HepG2 (cell line): ENCODE results near the gene RPS6KA5. TPM values are rescaled to one million over a fixed set of nuclear protein-coding genes. Genes with fewer than 3 reads are reported as not detected.

Experiments used
- CEBPG ChIP-seq: IDR thresholded peaks from 2 replicates; pipeline ENCODE4 v1.6.1; 2016
- HDAC2 ChIP-seq: sonication (generic); formaldehyde crosslinking; IDR thresholded peaks from 2 replicates; pipeline ENCODE4 v1.4.0; 2020; ENCODE audit warnings: missing genetic modification reagents
- PHF5A ChIP-seq: IDR thresholded peaks from one replicate; pipeline ENCODE4 v1.6.1; 2018; ENCODE audit warnings: low read depth, missing genetic modification reagents; ENCODE audit not compliant: unreplicated experiment
- PLRG1 ChIP-seq: fragments of 450-650 bp; conservative IDR thresholded peaks from 2 replicates; pipeline ENCODE4 v1.6.1; 2016
- RELA ChIP-seq: sonication (generic); formaldehyde crosslinking; IDR thresholded peaks from 2 replicates; pipeline ENCODE4 v1.4.0; 2020; ENCODE audit warnings: missing genetic modification reagents
- RORA ChIP-seq: sonication (generic); formaldehyde crosslinking; IDR thresholded peaks from 2 replicates; pipeline ENCODE4 v1.5.0; 2020; ENCODE audit warnings: mild to moderate bottlenecking, missing genetic modification reagents, moderate library complexity
- SAFB2 ChIP-seq: sonication (generic); formaldehyde crosslinking; IDR thresholded peaks from 2 replicates; pipeline ENCODE4 v1.5.1; 2020; ENCODE audit warnings: missing genetic modification reagents, low read depth, mild to moderate bottlenecking, borderline replicate concordance
- SOX6 ChIP-seq, 2 experiments: fragments of 450-650 bp in 1 of 2; sonication (generic) in 1 of 2; formaldehyde crosslinking in 1 of 2; IDR thresholded peaks; 2 replicates each; pipeline versions ENCODE4 v1.4.0 to v1.6.1; 2017 to 2020; ENCODE audit warnings: antibody characterized with exemption in 1 of 2, mild to moderate bottlenecking in 1 of 2, missing genetic modification reagents in 1 of 2
- TSC22D2 ChIP-seq: sonication (generic); formaldehyde crosslinking; IDR thresholded peaks from 2 replicates; pipeline ENCODE4 v1.5.1; 2020; ENCODE audit warnings: missing genetic modification reagents, mild to moderate bottlenecking, borderline replicate concordance
- XBP1 ChIP-seq: sonication (generic); formaldehyde crosslinking; IDR thresholded peaks from 2 replicates; pipeline ENCODE4 v1.5.0; 2020; ENCODE audit warnings: missing genetic modification reagents
- ZNF121 ChIP-seq: sonication (generic); formaldehyde crosslinking; IDR thresholded peaks from 2 replicates; pipeline ENCODE4 v1.5.0; 2020; ENCODE audit warnings: mild to moderate bottlenecking, missing genetic modification reagents
- ZNF589 ChIP-seq: sonication (generic); formaldehyde crosslinking; conservative IDR thresholded peaks from 2 replicates; pipeline ENCODE4 v1.8.0; 2022; ENCODE audit warnings: mild to moderate bottlenecking, moderate library complexity, missing genetic modification reagents
- ZNF605 ChIP-seq: sonication (generic); formaldehyde crosslinking; IDR thresholded peaks from 2 replicates; pipeline ENCODE4 v1.8.0; 2022; ENCODE audit warnings: mild to moderate bottlenecking, missing genetic modification reagents
- ZNF672 ChIP-seq: sonication (generic); formaldehyde crosslinking; IDR thresholded peaks from 2 replicates; pipeline ENCODE4 v1.8.1; 2022; ENCODE audit warnings: missing genetic modification reagents
- ZNF75D ChIP-seq: sonication (generic); formaldehyde crosslinking; IDR thresholded peaks from 2 replicates; pipeline ENCODE4 v1.8.1; 2023; ENCODE audit warnings: missing genetic modification reagents, mild to moderate bottlenecking, borderline replicate concordance
- ZNF766 ChIP-seq: sonication (generic); formaldehyde crosslinking; IDR thresholded peaks from 2 replicates; pipeline ENCODE4 v1.5.0; 2020; ENCODE audit warnings: missing genetic modification reagents, borderline replicate concordance
- ZNF841 ChIP-seq: sonication (generic); formaldehyde crosslinking; IDR thresholded peaks from 2 replicates; pipeline ENCODE4 v1.8.1; 2023; ENCODE audit warnings: missing genetic modification reagents, borderline replicate concordance
- polyA plus RNA-seq, 8 experiments: library from polyadenylated mRNA; depleted of rRNA in 3 of 8; stranded (reverse) in 7 of 8; unstranded in 1 of 8; fragments of >200 nt; fragmentation: Illumina TruSeq in 4 of 8; extraction: Trizol in 4 of 8; gene quantifications; 2 replicates each; pipeline versions ENCODE4 v1.2.1 to v1.2.3, GENCODE V29; 2011 to 2016; ENCODE audit warnings: low read depth in 4 of 8, missing spikeins in 1 of 8, mixed read lengths in 1 of 8; ENCODE audit not compliant: insufficient read depth in 1 of 8
- total RNA-seq, 5 experiments: library from RNA; depleted of rRNA; stranded (reverse); fragments of >200 nt; fragmentation: Illumina TruSeq; extraction: Trizol; gene quantifications; 2 replicates each; pipeline ENCODE4 v1.2.3, GENCODE V29; 2016; ENCODE audit warnings: low read depth in 1 of 5
- TF ChIP-seq, protein P1 (sequence below): sonication (generic); formaldehyde crosslinking; IDR thresholded peaks from 2 replicates; pipeline ENCODE4 v1.5.1; 2020; ENCODE audit warnings: missing genetic modification reagents, mild to moderate bottlenecking, borderline replicate concordance
- TF ChIP-seq, protein P2 (sequence below): sonication (generic); formaldehyde crosslinking; IDR thresholded peaks from 2 replicates; pipeline ENCODE4 v1.5.0; 2020; ENCODE audit warnings: missing genetic modification reagents
- TF ChIP-seq, protein P3 (sequence below): sonication (generic); formaldehyde crosslinking; IDR thresholded peaks from 2 replicates; pipeline ENCODE4 v1.5.0; 2020; ENCODE audit warnings: mild to moderate bottlenecking, missing genetic modification reagents
- TF ChIP-seq, protein P4 (sequence below): sonication (generic); formaldehyde crosslinking; IDR thresholded peaks from 2 replicates; pipeline ENCODE4 v1.4.0; 2020; ENCODE audit warnings: missing genetic modification reagents
- TF ChIP-seq, protein P5 (sequence below): sonication (generic); formaldehyde crosslinking; IDR thresholded peaks from 2 replicates; pipeline ENCODE4 v1.8.0; 2022; ENCODE audit warnings: mild to moderate bottlenecking, missing genetic modification reagents, moderate library complexity
- TF ChIP-seq, protein P6 (sequence below): IDR thresholded peaks from 2 replicates; pipeline ENCODE4 v1.6.1; 2016; ENCODE audit warnings: mild to moderate bottlenecking

The RPS6KA5 gene
- total and polyA plus RNA-seq, 2 of the 13 experiments (the other 11 are each of a cell fraction or from before 2014, with no cell fraction given) = 0.50 to 0.58 TPM

DNA sequence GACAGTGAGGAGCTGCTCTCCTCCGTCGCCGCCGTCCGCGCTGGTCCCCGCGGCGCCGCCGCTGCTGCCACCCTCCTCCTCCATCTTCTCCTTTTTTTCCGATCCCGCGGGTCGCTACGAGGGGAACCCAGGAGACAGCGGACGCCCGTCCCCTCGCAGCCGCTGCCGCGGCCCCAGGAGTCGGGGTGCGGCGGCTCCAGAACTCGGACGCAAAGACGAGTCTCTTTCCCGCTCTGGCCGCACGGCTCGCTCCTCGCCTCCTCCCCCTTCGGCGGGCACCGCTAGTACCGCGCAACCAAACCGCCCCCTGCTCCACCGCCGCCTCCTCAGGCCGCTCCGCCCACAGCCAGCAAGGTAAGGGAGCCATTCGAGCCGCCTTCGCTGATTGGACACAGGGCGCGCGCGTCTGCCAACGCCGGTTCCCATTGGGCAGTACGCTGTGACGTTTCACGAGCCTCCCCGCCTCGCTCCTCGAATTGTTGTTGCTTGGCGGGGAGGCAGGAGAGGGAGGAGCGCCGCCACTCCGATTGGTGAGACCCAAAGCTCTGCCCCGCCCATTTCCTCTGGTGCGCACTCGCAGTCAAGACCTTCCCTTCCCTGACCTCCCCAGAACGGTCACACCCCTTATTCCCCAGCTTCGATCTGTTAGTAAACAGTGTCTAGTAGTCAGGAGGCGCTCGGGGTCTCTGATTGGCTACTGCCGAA lies at the start of gene RPS6KA5 (continued):
- TF ChIP-seq, protein P1, sequence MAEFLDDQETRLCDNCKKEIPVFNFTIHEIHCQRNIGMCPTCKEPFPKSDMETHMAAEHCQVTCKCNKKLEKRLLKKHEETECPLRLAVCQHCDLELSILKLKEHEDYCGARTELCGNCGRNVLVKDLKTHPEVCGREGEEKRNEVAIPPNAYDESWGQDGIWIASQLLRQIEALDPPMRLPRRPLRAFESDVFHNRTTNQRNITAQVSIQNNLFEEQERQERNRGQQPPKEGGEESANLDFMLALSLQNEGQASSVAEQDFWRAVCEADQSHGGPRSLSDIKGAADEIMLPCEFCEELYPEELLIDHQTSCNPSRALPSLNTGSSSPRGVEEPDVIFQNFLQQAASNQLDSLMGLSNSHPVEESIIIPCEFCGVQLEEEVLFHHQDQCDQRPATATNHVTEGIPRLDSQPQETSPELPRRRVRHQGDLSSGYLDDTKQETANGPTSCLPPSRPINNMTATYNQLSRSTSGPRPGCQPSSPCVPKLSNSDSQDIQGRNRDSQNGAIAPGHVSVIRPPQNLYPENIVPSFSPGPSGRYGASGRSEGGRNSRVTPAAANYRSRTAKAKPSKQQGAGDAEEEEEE (CRISPR knock-in tag) = no peak
- TF ChIP-seq PHF5A (CRISPR knock-in tag) (no peak), ZNF766 (CRISPR knock-in tag) (no peak), ZNF589 (no peak), TSC22D2 (no peak), RELA (CRISPR knock-in tag) (no peak), PLRG1 (no peak), SAFB2 (CRISPR knock-in tag) (no peak), RORA (CRISPR knock-in tag) (no peak), SOX6 (IDR thresholded peaks at IDR 0.05) (no peak), SOX6 (CRISPR knock-in tag; IDR thresholded peaks at IDR 0.05) (no peak; the same call in 1 of the 2 replicates), XBP1 (CRISPR knock-in tag) (no peak), ZNF605 (peak; percentile 56; the same call in 1 of the 2 replicates), ZNF672 (no peak), ZNF121 (no peak), CEBPG (CRISPR knock-in tag) (no peak; the same call in 1 of the 2 replicates), ZNF75D (CRISPR knock-in tag) (no peak), HDAC2 (CRISPR knock-in tag) (no peak), ZNF841 (no peak)
- TF ChIP-seq, protein P2, sequence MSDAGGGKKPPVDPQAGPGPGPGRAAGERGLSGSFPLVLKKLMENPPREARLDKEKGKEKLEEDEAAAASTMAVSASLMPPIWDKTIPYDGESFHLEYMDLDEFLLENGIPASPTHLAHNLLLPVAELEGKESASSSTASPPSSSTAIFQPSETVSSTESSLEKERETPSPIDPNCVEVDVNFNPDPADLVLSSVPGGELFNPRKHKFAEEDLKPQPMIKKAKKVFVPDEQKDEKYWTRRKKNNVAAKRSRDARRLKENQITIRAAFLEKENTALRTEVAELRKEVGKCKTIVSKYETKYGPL (CRISPR knock-in tag) = no peak
- TF ChIP-seq, protein P3, sequence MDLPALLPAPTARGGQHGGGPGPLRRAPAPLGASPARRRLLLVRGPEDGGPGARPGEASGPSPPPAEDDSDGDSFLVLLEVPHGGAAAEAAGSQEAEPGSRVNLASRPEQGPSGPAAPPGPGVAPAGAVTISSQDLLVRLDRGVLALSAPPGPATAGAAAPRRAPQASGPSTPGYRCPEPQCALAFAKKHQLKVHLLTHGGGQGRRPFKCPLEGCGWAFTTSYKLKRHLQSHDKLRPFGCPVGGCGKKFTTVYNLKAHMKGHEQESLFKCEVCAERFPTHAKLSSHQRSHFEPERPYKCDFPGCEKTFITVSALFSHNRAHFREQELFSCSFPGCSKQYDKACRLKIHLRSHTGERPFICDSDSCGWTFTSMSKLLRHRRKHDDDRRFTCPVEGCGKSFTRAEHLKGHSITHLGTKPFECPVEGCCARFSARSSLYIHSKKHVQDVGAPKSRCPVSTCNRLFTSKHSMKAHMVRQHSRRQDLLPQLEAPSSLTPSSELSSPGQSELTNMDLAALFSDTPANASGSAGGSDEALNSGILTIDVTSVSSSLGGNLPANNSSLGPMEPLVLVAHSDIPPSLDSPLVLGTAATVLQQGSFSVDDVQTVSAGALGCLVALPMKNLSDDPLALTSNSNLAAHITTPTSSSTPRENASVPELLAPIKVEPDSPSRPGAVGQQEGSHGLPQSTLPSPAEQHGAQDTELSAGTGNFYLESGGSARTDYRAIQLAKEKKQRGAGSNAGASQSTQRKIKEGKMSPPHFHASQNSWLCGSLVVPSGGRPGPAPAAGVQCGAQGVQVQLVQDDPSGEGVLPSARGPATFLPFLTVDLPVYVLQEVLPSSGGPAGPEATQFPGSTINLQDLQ (CRISPR knock-in tag) = no peak
- TF ChIP-seq, protein P4, sequence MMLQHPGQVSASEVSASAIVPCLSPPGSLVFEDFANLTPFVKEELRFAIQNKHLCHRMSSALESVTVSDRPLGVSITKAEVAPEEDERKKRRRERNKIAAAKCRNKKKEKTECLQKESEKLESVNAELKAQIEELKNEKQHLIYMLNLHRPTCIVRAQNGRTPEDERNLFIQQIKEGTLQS (CRISPR knock-in tag) = 0 out of 2 replicates have a peak, but pooled peaks have one; percentile 28
- TF ChIP-seq, protein P5, sequence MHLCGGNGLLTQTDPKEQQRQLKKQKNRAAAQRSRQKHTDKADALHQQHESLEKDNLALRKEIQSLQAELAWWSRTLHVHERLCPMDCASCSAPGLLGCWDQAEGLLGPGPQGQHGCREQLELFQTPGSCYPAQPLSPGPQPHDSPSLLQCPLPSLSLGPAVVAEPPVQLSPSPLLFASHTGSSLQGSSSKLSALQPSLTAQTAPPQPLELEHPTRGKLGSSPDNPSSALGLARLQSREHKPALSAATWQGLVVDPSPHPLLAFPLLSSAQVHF (CRISPR knock-in tag) = no peak
- TF ChIP-seq, protein P6, sequence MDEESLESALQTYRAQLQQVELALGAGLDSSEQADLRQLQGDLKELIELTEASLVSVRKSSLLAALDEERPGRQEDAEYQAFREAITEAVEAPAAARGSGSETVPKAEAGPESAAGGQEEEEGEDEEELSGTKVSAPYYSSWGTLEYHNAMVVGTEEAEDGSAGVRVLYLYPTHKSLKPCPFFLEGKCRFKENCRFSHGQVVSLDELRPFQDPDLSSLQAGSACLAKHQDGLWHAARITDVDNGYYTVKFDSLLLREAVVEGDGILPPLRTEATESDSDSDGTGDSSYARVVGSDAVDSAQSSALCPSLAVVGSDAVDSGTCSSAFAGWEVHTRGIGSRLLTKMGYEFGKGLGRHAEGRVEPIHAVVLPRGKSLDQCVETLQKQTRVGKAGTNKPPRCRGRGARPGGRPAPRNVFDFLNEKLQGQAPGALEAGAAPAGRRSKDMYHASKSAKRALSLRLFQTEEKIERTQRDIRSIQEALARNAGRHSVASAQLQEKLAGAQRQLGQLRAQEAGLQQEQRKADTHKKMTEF (CRISPR knock-in tag) = peak; percentile 63
